Smooth muscle cell (in vitro differentiated cells): ENCODE measurements around the gene OTULINL. TPM values are rescaled to one million over a fixed set of nuclear protein-coding genes. Genes with fewer than 3 reads are reported as not detected.

Experiments
- DNase-seq: peaks from one replicate; lab custom pipeline; 2025; ENCODE audit not compliant: unreplicated experiment; lab: John Stamatoyannopoulos, UW
- H2AFZ ChIP-seq: fragments of 200-600 bp; sonication (generic); 2 replicates; pipeline ENCODE4 v1.6.0; 2016; ENCODE audit warnings: antibody characterized with exemption, low read depth, mild to moderate bottlenecking
- H3F3A ChIP-seq: fragments of 200-600 bp; sonication (generic); 2 replicates; pipeline ENCODE4 v1.6.0; 2017; ENCODE audit warnings: antibody characterized with exemption, low read depth
- H3K27ac ChIP-seq: fragments of 200-600 bp; sonication (generic); 2 replicates; pipeline ENCODE4 v1.5.1; 2016; ENCODE audit warnings: low read depth, mild to moderate bottlenecking
- H3K27me3 ChIP-seq: fragments of 200-600 bp; sonication (generic); 2 replicates; pipeline ENCODE4 v1.6.1; 2016; ENCODE audit warnings: low read depth, mild to moderate bottlenecking
- H3K36me3 ChIP-seq: fragments of 200-600 bp; sonication (generic); 2 replicates; pipeline ENCODE4 v1.5.1; 2016; ENCODE audit warnings: low read depth
- H3K4me1 ChIP-seq: fragments of 200-600 bp; sonication (generic); 2 replicates; pipeline ENCODE4 v1.5.1; 2016; ENCODE audit warnings: low read depth
- H3K4me2 ChIP-seq: fragments of 200-600 bp; sonication (generic); 2 replicates; pipeline ENCODE4 v1.6.0; 2016; ENCODE audit warnings: mild to moderate bottlenecking
- H3K4me3 ChIP-seq: fragments of 200-600 bp; sonication (generic); 2 replicates; pipeline ENCODE4 v1.5.1; 2016; ENCODE audit warnings: mild to moderate bottlenecking
- H3K79me2 ChIP-seq: fragments of 200-600 bp; sonication (generic); 2 replicates; pipeline ENCODE4 v1.6.0; 2016; ENCODE audit warnings: low read depth, mild to moderate bottlenecking
- H3K9ac ChIP-seq: fragments of 200-600 bp; sonication (generic); 2 replicates; pipeline ENCODE4 v1.6.0; 2016; ENCODE audit warnings: low read depth
- H3K9me3 ChIP-seq: fragments of 200-600 bp; sonication (generic); replicated peaks from 2 replicates; pipeline ENCODE4 v1.5.1; 2016; ENCODE audit warnings: low read depth
- H4K20me1 ChIP-seq: fragments of 200-600 bp; sonication (generic); 2 replicates; pipeline ENCODE4 v1.6.0; 2016; ENCODE audit warnings: low read depth
- CTCF ChIP-seq: fragments of 200-600 bp; sonication (generic); IDR thresholded peaks from 2 replicates; pipeline ENCODE4 v1.5.1; 2017; ENCODE audit warnings: borderline replicate concordance, mild to moderate bottlenecking, antibody characterized with exemption; ENCODE audit not compliant: insufficient read depth, poor library complexity, severe bottlenecking
- whole genome bisulfite sequencing: methylation state at CpG from one replicate; pipeline ENCODE4 v1.1.7; 2016; ENCODE audit warnings: low lambda C conversion rate; 5-methylcytosine and 5-hydroxymethylcytosine counted together
- polyA plus RNA-seq: library from polyadenylated mRNA; unstranded; fragments of >200 nt; fragmentation: Nextera tagmentation; extraction: Ambion mirVana; gene quantifications from 2 replicates; pipeline ENCODE4 v1.2.1, GENCODE V29; 2016
- total RNA-seq: library from RNA; depleted of rRNA; stranded (reverse); fragments of >200 nt; gene quantifications from 2 replicates; pipeline ENCODE4 v1.2.3, GENCODE V29; 2014

The OTULINL gene
- total and polyA plus RNA-seq, 2 experiments from 2014 or later: 0.19 to 1.1 TPM

- Histone ChIP-seq H3K9me3 (no peaks in the 10 kb centered on the region), H2AFZ (no peak overlapping the region), H3K4me2 (no peak overlapping the region), H3K27ac (no peak overlapping the region), H3K27me3 (no peaks in the 10 kb centered on the region), H3K4me1 (no peaks in the 10 kb centered on the region), H4K20me1 (no peaks in the 10 kb centered on the region), H3K4me3 (no peak overlapping the region), H3K79me2 (no peaks in the 10 kb centered on the region), H3K9ac (no peak overlapping the region), H3K36me3 (no peaks in the 10 kb centered on the region), H3F3A (no peaks in the 10 kb centered on the region)
- no peak for TF ChIP-seq CTCF
- 81% methylated on average over 2 of the region's 2 CpGs for WGBS
- DNase-seq: no peak
These were observed 25.6 kb upstream of the OTULINL start for GRCh38 chr5:14556015-14556414.

- H3K9ac ChIP-seq: no peak overlapping the region
- H3K4me2 ChIP-seq: no peak overlapping the region
- no peak for DNase-seq
- H3K27ac ChIP-seq: no peak overlapping the region
- H2AFZ ChIP-seq: no peak overlapping the region
- H3K9me3 ChIP-seq: no peaks in the 10 kb centered on the region
- TF ChIP-seq CTCF: no peak
- H3K4me3 ChIP-seq: no peak overlapping the region
- no peaks in the 10 kb centered on the region for H3K36me3 ChIP-seq
- H3F3A ChIP-seq: no peaks in the 10 kb centered on the region
- WGBS: 87% methylated on average over 8 of the region's 8 CpGs
- no peaks in the 10 kb centered on the region for H3K4me1 ChIP-seq
- H3K79me2 ChIP-seq: no peaks in the 10 kb centered on the region
- no peaks in the 10 kb centered on the region for H4K20me1 ChIP-seq
- no peaks in the 10 kb centered on the region for H3K27me3 ChIP-seq
These were observed 24.3 kb upstream of the OTULINL start for GRCh38 chr5:14557203-14557770.

GRCh38 chr5:14557791-14558415 lies 23.7 kb upstream of the OTULINL start:
- Histone ChIP-seq H3K27ac (no peak overlapping the region), H3K4me2 (no peak overlapping the region), H3K36me3 (no peaks in the 10 kb centered on the region), H3F3A (no peaks in the 10 kb centered on the region), H3K79me2 (no peaks in the 10 kb centered on the region), H3K9ac (no peak overlapping the region), H3K9me3 (no peaks in the 10 kb centered on the region), H2AFZ (no peak overlapping the region), H3K27me3 (no peaks in the 10 kb centered on the region), H3K4me3 (no peak overlapping the region), H3K4me1 (no peaks in the 10 kb centered on the region), H4K20me1 (no peaks in the 10 kb centered on the region)
- no peak for TF ChIP-seq CTCF
- WGBS: 61% methylated on average over 8 of the region's 8 CpGs
- DNase-seq: no peak

GRCh38 chr5:14560091-14560595 lies 21.4 kb upstream of the OTULINL start:
- Histone ChIP-seq H4K20me1 (no peaks in the 10 kb centered on the region), H3K4me2 (no peak overlapping the region), H3K36me3 (no peaks in the 10 kb centered on the region), H3K27me3 (no peaks in the 10 kb centered on the region), H2AFZ (no peak overlapping the region), H3K79me2 (no peaks in the 10 kb centered on the region), H3K4me1 (no peaks in the 10 kb centered on the region), H3F3A (no peaks in the 10 kb centered on the region), H3K9me3 (no peaks in the 10 kb centered on the region), H3K27ac (no peak overlapping the region), H3K4me3 (no peak overlapping the region), H3K9ac (no peak overlapping the region)
- no peak for DNase-seq
- 87% methylated on average over 10 of the region's 10 CpGs for WGBS
- TF ChIP-seq CTCF: no peak
